Measurements from ENCODE around the gene ZNF217. TPM values are rescaled to one million over a fixed set of nuclear protein-coding genes. Genes with fewer than 3 reads are reported as not detected.
"Not testable (repeated sequence)": the region's sequence is repeated elsewhere in the genome, so short reads cannot be mapped to it uniquely, and the experiment has no call there.

Gene ZNF217
- total RNA-seq, 1 donor from 2014 or later, result 44.8 TPM

DNA sequence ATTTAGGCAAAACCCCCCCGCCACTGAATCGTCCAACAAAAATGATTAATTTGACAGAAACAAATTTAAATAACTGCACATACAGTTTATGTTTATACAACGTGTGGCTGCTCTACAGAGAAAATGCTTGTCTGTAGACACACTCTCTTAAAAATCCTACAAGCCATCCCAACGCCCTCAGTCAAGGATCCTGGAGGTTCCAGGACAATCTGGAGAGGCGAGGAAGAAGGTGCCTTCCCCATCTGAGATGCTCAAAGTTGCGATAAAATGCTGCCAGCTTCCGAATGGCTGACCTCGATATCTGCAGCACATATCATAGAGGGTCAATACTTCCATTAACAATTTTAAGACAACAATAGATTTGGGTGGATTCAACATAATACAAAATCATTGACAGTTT, 25.3 kb downstream of the ZNF217 start:
- Histone ChIP-seq H3K9me3 (no peaks in the 10 kb centered on the region), H3K27me3 (ENCODE audit: low read depth) (no peaks in the 10 kb centered on the region), H3K36me3 (peaks cover 90% of the 10 kb centered on the region), H3K4me3 (no peak overlapping the region), H3K27ac (no peak overlapping the region), H3K4me1 (peaks cover 2% of the 10 kb centered on the region)
- intact Hi-C loops (cut with DNase I), result no loop called here
- no peak for TF ChIP-seq CTCF (IDR thresholded peaks at IDR 0.05)
- ATAC-seq (no peak), DNase-seq (no peak)

DNA sequence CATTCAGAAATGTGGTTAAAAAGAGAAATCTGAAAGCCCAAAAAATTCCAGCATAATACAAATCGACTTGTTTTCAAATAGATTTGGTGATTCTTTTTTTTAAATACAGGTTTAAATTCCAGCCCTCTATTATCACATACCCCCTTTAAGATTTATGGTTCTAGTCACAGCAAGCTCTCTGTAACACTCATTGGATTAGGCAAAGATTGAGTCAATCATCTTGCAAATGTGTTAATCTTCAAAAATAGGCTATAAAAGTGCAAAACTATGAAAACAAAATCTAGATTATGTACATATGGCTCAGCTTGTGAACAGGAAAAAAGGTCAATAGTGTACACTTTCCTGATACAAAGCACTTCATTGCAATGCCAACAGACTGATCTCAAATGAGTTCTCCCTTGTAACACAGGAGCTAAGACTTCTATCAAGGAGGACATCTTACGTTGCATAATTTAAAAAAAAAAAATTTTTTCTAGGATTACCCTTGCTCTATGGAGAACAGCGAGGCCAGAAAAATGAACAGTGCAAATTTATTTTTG, 26.2 kb downstream of the ZNF217 start:
- Histone ChIP-seq H3K27me3 (ENCODE audit: low read depth) (no peaks in the 10 kb centered on the region), H3K27ac (no peak overlapping the region), H3K4me1 (no peaks in the 10 kb centered on the region), H3K4me3 (no peak overlapping the region), H3K9me3 (no peaks in the 10 kb centered on the region), H3K36me3 (peaks cover 81% of the 10 kb centered on the region)
- DNase-seq (no peak), ATAC-seq (no peak)
- no peak for TF ChIP-seq CTCF (IDR thresholded peaks at IDR 0.05)
- intact Hi-C loops (cut with DNase I), result no loop called here

DNA sequence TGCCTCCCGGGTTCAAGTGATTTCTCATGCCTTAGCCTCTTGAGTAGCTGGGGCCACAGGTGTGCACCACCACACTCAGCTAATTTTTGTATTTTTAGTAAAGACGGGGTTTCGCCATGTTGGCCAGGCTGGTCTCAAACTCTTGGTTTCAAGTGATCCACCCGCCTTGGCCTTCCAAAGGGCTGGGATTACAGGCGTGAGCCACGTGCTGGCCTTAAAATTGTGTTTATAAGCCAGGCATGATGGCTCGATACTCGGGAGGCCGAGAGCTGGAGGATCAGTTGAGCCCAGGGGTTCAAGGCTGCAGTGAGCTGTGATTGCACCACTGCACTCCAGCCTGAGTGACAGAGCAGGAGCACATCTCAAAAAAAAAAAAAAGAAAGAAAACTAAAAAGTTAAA, 27.0 kb downstream of the ZNF217 start:
- H3K27ac ChIP-seq; ATAC-seq; H3K4me3 ChIP-seq; DNase-seq; H3K4me1 ChIP-seq; H3K27me3 ChIP-seq (ENCODE audit: low read depth); intact Hi-C loops (cut with DNase I); H3K9me3 ChIP-seq: not testable (repeated sequence)
- peaks cover 73% of the 10 kb centered on the region for H3K36me3 ChIP-seq

DNA sequence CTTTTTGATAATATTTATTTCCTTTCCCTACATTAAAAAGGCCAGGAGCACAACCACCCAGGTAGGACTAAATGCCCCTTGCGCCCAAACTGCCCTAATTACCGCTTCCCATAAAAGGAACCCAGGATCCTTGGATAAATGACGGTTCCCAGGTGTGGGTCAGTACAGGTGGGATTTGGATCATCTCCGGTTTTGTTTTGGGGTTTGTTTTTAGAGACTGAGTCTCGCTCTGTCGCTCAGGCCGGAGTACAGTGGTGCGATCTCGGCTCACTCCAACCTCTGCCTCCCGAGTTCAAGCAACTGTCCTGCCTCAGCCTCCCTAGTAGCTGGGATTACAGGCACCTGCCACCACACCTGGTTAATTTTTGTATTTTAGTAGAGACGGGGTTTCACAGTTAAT, 28.4 kb downstream of the ZNF217 start:
- DNase-seq, result no peak
- Histone ChIP-seq H3K9me3 (no peaks in the 10 kb centered on the region), H3K36me3 (peaks cover 59% of the 10 kb centered on the region), H3K4me1 (no peaks in the 10 kb centered on the region), H3K27me3 (ENCODE audit: low read depth) (no peaks in the 10 kb centered on the region), H3K27ac (no peak overlapping the region), H3K4me3 (no peak overlapping the region)
- no peak for TF ChIP-seq CTCF (IDR thresholded peaks at IDR 0.05)
- no peak for ATAC-seq
- intact Hi-C loops (cut with DNase I), result no loop called here

DNA sequence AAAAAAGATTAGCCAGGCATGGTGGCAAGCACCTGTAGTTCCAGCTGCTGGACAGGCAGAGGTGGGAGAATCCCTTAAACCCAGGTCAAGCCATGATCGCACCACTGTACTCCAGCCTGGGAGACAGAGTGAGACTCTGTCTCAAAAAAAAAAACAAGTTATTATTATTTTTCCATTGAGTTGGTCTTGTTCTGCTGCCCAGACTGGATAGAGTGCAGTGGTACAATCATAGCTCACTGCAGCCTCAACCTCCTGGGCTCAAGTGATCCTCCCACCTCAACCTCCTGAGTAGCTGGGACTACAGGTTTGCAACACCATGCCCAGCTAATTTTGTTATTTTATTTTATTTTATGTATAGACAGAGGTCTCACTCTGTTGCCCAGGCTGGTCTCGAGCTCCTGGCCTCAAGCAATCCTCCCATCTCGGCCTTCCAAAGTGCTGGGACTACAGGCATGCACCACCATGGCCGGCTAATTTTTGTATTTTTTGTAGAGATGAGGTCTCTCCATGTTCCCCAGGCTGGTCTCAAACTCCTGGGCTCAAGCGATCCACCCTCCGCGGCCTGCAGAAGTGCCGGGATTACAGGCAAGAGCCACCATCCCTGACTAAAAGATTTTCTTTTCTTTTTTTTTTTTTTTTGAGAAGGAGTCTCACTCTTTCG, 31.4 kb downstream of the ZNF217 start:
- H3K36me3 ChIP-seq, result peaks cover 29% of the 10 kb centered on the region
- H3K27me3 ChIP-seq (ENCODE audit: low read depth); H3K9me3 ChIP-seq; H3K27ac ChIP-seq; H3K4me3 ChIP-seq; intact Hi-C loops (cut with DNase I); H3K4me1 ChIP-seq; DNase-seq; ATAC-seq: not testable (repeated sequence)

DNA sequence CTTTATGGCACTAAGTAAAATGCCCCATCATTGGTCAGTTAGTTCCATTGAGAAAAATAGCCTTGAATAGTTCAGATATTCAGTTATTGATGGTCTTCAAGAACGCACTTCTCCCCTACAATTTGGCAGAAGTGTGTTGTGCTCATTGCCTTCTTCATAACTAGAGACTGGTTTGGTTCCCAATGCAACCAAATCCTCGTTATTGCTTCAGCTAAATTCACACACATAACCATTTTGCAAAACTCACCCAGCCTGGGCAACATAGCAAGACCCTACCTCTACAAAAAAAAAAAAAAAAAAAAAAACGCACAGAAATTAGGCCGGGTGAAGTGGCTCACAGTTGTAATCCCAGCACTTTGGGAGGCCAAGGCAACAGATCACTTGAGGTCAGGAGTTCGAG, 32.1 kb downstream of the ZNF217 start:
- TF ChIP-seq CTCF (IDR thresholded peaks at IDR 0.05), result no peak
- Histone ChIP-seq H3K4me3 (no peak overlapping the region), H3K9me3 (no peaks in the 10 kb centered on the region), H3K4me1 (no peaks in the 10 kb centered on the region), H3K27ac (no peak overlapping the region), H3K27me3 (ENCODE audit: low read depth) (no peaks in the 10 kb centered on the region), H3K36me3 (peaks cover 22% of the 10 kb centered on the region)
- DNase-seq, result no peak
- no peak for ATAC-seq
- intact Hi-C loops (cut with DNase I), result no loop called here
